Measurements from ENCODE around the gene GYG2. TPM values are rescaled to one million over a fixed set of nuclear protein-coding genes. Genes with fewer than 3 reads are reported as not detected.

The GYG2 gene
- total RNA-seq, 1 donor from 2014 or later, result 4.5 TPM

- no peak for DNase-seq (ENCODE audit: low spot score)
- TF ChIP-seq CTCF (IDR thresholded peaks at IDR 0.05; ENCODE audit: unreplicated experiment), result no peak
- Mint-ChIP-seq H3K36me3 (ENCODE audit: low read depth, unreplicated experiment) (no peaks in the 10 kb centered on the region), H3K9me3 (ENCODE audit: unreplicated experiment) (no peaks in the 10 kb centered on the region), H3K27me3 (ENCODE audit: unreplicated experiment) (peaks cover 4% of the 10 kb centered on the region), H3K4me1 (ENCODE audit: unreplicated experiment) (no peaks in the 10 kb centered on the region), H3K4me3 (ENCODE audit: unreplicated experiment) (no peak overlapping the region), H3K27ac (ENCODE audit: unreplicated experiment) (no peak overlapping the region)
Measured at GRCh38 chrX:2782778-2783177, 46.0 kb upstream of the GYG2 start.

- TF ChIP-seq CTCF (IDR thresholded peaks at IDR 0.05; ENCODE audit: unreplicated experiment), result no peak
- Mint-ChIP-seq H3K4me3 (ENCODE audit: unreplicated experiment) (no peak overlapping the region), H3K4me1 (ENCODE audit: unreplicated experiment) (no peaks in the 10 kb centered on the region), H3K27me3 (ENCODE audit: unreplicated experiment) (peaks cover 4% of the 10 kb centered on the region), H3K36me3 (ENCODE audit: low read depth, unreplicated experiment) (no peaks in the 10 kb centered on the region), H3K27ac (ENCODE audit: unreplicated experiment) (no peak overlapping the region), H3K9me3 (ENCODE audit: unreplicated experiment) (no peaks in the 10 kb centered on the region)
- DNase-seq (ENCODE audit: low spot score), result no peak
Measured at GRCh38 chrX:2784026-2784425, 44.7 kb upstream of the GYG2 start.

DNA sequence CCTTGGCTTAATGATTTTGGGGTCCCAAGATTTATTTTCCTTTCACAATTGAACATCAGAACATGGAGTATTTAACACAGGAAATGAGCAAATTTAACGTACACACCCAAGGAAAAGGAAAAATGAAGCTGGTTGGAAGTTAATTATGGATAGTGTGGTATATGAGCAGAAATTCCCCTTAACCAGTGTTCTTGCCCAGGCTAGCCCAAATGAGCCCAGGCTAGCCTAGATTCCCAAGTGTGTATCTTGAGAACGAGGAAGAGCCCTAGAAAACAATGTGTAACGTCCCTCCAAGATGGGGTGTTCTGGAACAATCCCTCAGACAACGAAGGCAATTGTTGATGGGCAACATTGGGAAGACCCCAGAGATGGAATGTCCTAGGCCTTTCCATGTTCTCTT is 43.2 kb upstream of the GYG2 start:
- DNase-seq (ENCODE audit: low spot score), result no peak
- Mint-ChIP-seq H3K27ac (ENCODE audit: unreplicated experiment) (no peak overlapping the region), H3K36me3 (ENCODE audit: low read depth, unreplicated experiment) (no peaks in the 10 kb centered on the region), H3K4me1 (ENCODE audit: unreplicated experiment) (no peaks in the 10 kb centered on the region), H3K27me3 (ENCODE audit: unreplicated experiment) (peaks cover 4% of the 10 kb centered on the region), H3K9me3 (ENCODE audit: unreplicated experiment) (no peaks in the 10 kb centered on the region), H3K4me3 (ENCODE audit: unreplicated experiment) (no peak overlapping the region)
- no peak for TF ChIP-seq CTCF (IDR thresholded peaks at IDR 0.05; ENCODE audit: unreplicated experiment)

DNA sequence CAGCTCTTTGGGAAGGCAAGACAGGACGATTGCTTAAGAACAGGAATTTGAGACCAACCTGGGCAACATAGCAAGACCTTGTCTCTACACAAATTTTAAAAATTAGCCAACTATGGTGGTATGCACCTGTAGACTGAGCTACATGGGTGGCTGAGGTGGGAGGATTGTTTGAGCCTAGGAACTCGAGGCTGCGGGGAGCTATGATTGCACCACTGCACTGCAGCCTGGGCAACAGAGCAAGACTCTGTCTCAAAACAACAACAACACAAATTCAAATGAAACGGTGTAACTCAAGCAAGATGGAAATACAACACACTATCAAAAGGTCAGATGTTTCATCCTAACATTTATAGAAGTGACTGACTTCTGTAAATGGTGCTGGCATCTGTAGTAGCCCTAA is 39.8 kb upstream of the GYG2 start:
- Mint-ChIP-seq H3K27me3 (ENCODE audit: unreplicated experiment) (peaks cover 3% of the 10 kb centered on the region), H3K36me3 (ENCODE audit: low read depth, unreplicated experiment) (no peaks in the 10 kb centered on the region), H3K27ac (ENCODE audit: unreplicated experiment) (no peak overlapping the region), H3K4me3 (ENCODE audit: unreplicated experiment) (no peak overlapping the region), H3K4me1 (ENCODE audit: unreplicated experiment) (no peaks in the 10 kb centered on the region), H3K9me3 (ENCODE audit: unreplicated experiment) (no peaks in the 10 kb centered on the region)
- no peak for DNase-seq (ENCODE audit: low spot score)
- TF ChIP-seq CTCF (IDR thresholded peaks at IDR 0.05; ENCODE audit: unreplicated experiment), result no peak

DNA sequence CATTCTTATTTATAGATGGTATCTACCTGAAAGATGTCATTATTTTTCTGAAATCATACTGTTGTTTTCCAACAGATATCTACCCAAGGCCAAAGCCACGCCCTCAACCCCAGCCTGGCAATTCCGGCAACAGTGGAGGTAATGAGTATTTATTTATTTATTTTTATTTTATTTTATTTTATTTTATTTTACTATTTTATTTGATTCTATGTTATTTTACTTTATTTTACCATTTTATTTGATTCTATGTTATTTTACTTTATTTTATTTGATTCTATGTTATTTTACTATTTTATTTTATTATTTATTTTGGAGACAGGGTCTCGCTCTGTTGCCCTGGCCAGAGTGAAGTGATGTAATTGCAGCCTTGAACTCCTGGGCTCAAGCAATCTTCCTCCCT is 39.2 kb upstream of the GYG2 start:
- H3K4me1 Mint-ChIP-seq (ENCODE audit: unreplicated experiment), result no peaks in the 10 kb centered on the region
- H3K27me3 Mint-ChIP-seq (ENCODE audit: unreplicated experiment), result peaks cover 3% of the 10 kb centered on the region
- DNase-seq (ENCODE audit: low spot score), result no peak
- H3K4me3 Mint-ChIP-seq (ENCODE audit: unreplicated experiment), result no peak overlapping the region
- H3K27ac Mint-ChIP-seq (ENCODE audit: unreplicated experiment), result no peak overlapping the region
- H3K36me3 Mint-ChIP-seq (ENCODE audit: low read depth, unreplicated experiment), result no peaks in the 10 kb centered on the region
- H3K9me3 Mint-ChIP-seq (ENCODE audit: unreplicated experiment), result no peaks in the 10 kb centered on the region
- no peak for TF ChIP-seq CTCF (IDR thresholded peaks at IDR 0.05; ENCODE audit: unreplicated experiment)
